ENCODE measurements around the gene TOX2. TPM values are rescaled to one million over a fixed set of nuclear protein-coding genes. Genes with fewer than 3 reads are reported as not detected.
A peak's percentile ranks its signal among the peaks of the same experiment; 100 is the strongest.

The TOX2 gene
- total RNA-seq, 1 donor from 2014 or later = 4.8 TPM

- DNase-seq = no peak
- no peaks in the 10 kb centered on the region for H3K36me3 Mint-ChIP-seq (ENCODE audit: low read depth)
- no peak overlapping the region for H3K4me3 Mint-ChIP-seq
- peak; percentile 34 for ATAC-seq (ENCODE audit: low read depth)
- intact Hi-C loops (cut with micrococcal nuclease) = no loop called here
- peaks cover 17% of the 10 kb centered on the region for H3K9me3 Mint-ChIP-seq
- TF ChIP-seq CTCF (IDR thresholded peaks at IDR 0.05) = no peak
- CTCF ChIA-PET = no interaction called here
- peak overlapping the region; percentile 32 for H3K27ac Mint-ChIP-seq
- H3K27me3 Mint-ChIP-seq = peaks cover 7% of the 10 kb centered on the region
- peaks cover 24% of the 10 kb centered on the region for H3K4me1 Mint-ChIP-seq
- POLR2A ChIA-PET = interaction anchor here (0.8 to 1.2 kb wide), 2 partner anchors 114 to 159 kb away, joined by 4 to 5 read pairs; no protein-coding TSS in a partner anchor
Observed at GRCh38 chr20:43909720-43910119, 4.9 kb upstream of the TOX2 start.

- ChIA-PET POLR2A (interaction anchor here (1.7 kb wide), 1 partner anchor 160 kb away, joined by 4 read pairs; no protein-coding TSS in a partner anchor), CTCF (interaction anchor here (1.5 kb wide), 1 partner anchor 160 kb away, joined by 4 read pairs; no protein-coding TSS in a partner anchor)
- Mint-ChIP-seq H3K27ac (no peak overlapping the region), H3K27me3 (peaks cover 13% of the 10 kb centered on the region), H3K4me3 (peak overlapping the region; percentile 13), H3K36me3 (ENCODE audit: low read depth) (no peaks in the 10 kb centered on the region), H3K9me3 (peaks cover 17% of the 10 kb centered on the region), H3K4me1 (peaks cover 30% of the 10 kb centered on the region)
- DNase-seq = no peak
- no peak for ATAC-seq (ENCODE audit: low read depth)
- intact Hi-C loops (cut with micrococcal nuclease) = no loop called here
- no peak for TF ChIP-seq CTCF (IDR thresholded peaks at IDR 0.05)
Observed at GRCh38 chr20:43910564-43910963, 4.1 kb upstream of the TOX2 start.

GRCh38 chr20:43911066-43911465 is 3.6 kb upstream of the TOX2 start:
- Mint-ChIP-seq H3K27me3 (peaks cover 13% of the 10 kb centered on the region), H3K36me3 (ENCODE audit: low read depth) (no peaks in the 10 kb centered on the region), H3K9me3 (peaks cover 17% of the 10 kb centered on the region), H3K27ac (no peak overlapping the region), H3K4me1 (peaks cover 33% of the 10 kb centered on the region), H3K4me3 (no peak overlapping the region)
- ATAC-seq (ENCODE audit: low read depth) (no peak), DNase-seq (no peak)
- intact Hi-C loops (cut with micrococcal nuclease) = no loop called here
- POLR2A ChIA-PET = interaction anchor here (1.7 kb wide), 1 partner anchor 161 kb away, joined by 4 read pairs; no protein-coding TSS in a partner anchor
- no peak for TF ChIP-seq CTCF (IDR thresholded peaks at IDR 0.05)
- CTCF ChIA-PET = interaction anchor here (1.5 kb wide), 1 partner anchor 160 kb away, joined by 4 read pairs; no protein-coding TSS in a partner anchor

- H3K36me3 Mint-ChIP-seq (ENCODE audit: low read depth) = no peaks in the 10 kb centered on the region
- H3K27ac Mint-ChIP-seq = no peak overlapping the region
- no peak for TF ChIP-seq CTCF (IDR thresholded peaks at IDR 0.05)
- ChIA-PET POLR2A (interaction anchor here (0.7 kb wide), 1 partner anchor 162 kb away, joined by 3 read pairs; no protein-coding TSS in a partner anchor), CTCF (no interaction called here)
- ATAC-seq (ENCODE audit: low read depth) = no peak
- peak overlapping the region; percentile 68 for H3K4me3 Mint-ChIP-seq
- peaks cover 11% of the 10 kb centered on the region for H3K9me3 Mint-ChIP-seq
- DNase-seq = no peak
- intact Hi-C loops (cut with micrococcal nuclease) = no loop called here
- H3K4me1 Mint-ChIP-seq = peaks cover 46% of the 10 kb centered on the region
- H3K27me3 Mint-ChIP-seq = peaks cover 27% of the 10 kb centered on the region
Observed at GRCh38 chr20:43913291-43914025, 1.2 kb upstream of the TOX2 start.
